ENCODE data around the gene RUNX1.
A peak's percentile ranks its signal among the peaks of the same experiment; 100 is the strongest.

Gene RUNX1

GRCh38 chr21:34946916-34947534, 102.1 kb downstream of the RUNX1 start:
- no peak for DNase-seq (ENCODE audit: low read depth, low spot score)

- no peak for DNase-seq (ENCODE audit: low read depth, low spot score)
Observed at GRCh38 chr21:34946385-34946840, 102.7 kb downstream of the RUNX1 start.

- DNase-seq (ENCODE audit: low read depth, low spot score): no peak
Observed at GRCh38 chr21:34945288-34945687, 103.8 kb downstream of the RUNX1 start.

GRCh38 chr21:34944015-34944755, 104.9 kb downstream of the RUNX1 start:
- DNase-seq (ENCODE audit: low read depth, low spot score): no peak

GRCh38 chr21:34942911-34943310, 106.2 kb downstream of the RUNX1 start:
- no peak for DNase-seq (ENCODE audit: low read depth, low spot score)

- DNase-seq (ENCODE audit: low read depth, low spot score): no peak
Observed at GRCh38 chr21:34941162-34941561, 107.9 kb downstream of the RUNX1 start.

- DNase-seq (ENCODE audit: low read depth, low spot score): no peak
Observed at GRCh38 chr21:34939673-34940331, 109.3 kb downstream of the RUNX1 start.

- no peak for DNase-seq (ENCODE audit: low read depth, low spot score)
Observed at GRCh38 chr21:34938089-34938764, 110.9 kb downstream of the RUNX1 start.

- DNase-seq (ENCODE audit: low read depth, low spot score): no peak
Observed at GRCh38 chr21:34936883-34937563, 112.1 kb downstream of the RUNX1 start.

GRCh38 chr21:34936371-34936789, 112.7 kb downstream of the RUNX1 start:
- no peak for DNase-seq (ENCODE audit: low read depth, low spot score)

GRCh38 chr21:34935898-34936297, 113.2 kb downstream of the RUNX1 start:
- no peak for DNase-seq (ENCODE audit: low read depth, low spot score)

GRCh38 chr21:34935452-34935851, 113.7 kb downstream of the RUNX1 start:
- DNase-seq (ENCODE audit: low read depth, low spot score): no peak

GRCh38 chr21:34934350-34934749, 114.8 kb downstream of the RUNX1 start:
- no peak for DNase-seq (ENCODE audit: low read depth, low spot score)

GRCh38 chr21:34933609-34934335, 115.3 kb downstream of the RUNX1 start:
- DNase-seq (ENCODE audit: low read depth, low spot score): no peak

GRCh38 chr21:34932233-34932632, 116.9 kb downstream of the RUNX1 start:
- DNase-seq (ENCODE audit: low read depth, low spot score): no peak

GRCh38 chr21:34930971-34931370, 118.1 kb downstream of the RUNX1 start:
- DNase-seq (ENCODE audit: low read depth, low spot score): no peak

- DNase-seq (ENCODE audit: low read depth, low spot score): no peak
Observed at GRCh38 chr21:34928637-34929036, 120.5 kb downstream of the RUNX1 start.

GRCh38 chr21:34927992-34928391, 121.1 kb downstream of the RUNX1 start:
- DNase-seq (ENCODE audit: low read depth, low spot score): no peak

- DNase-seq (ENCODE audit: low read depth, low spot score): peak; percentile 5
Observed at GRCh38 chr21:34926803-34927467, 122.2 kb downstream of the RUNX1 start.

- no peak for DNase-seq (ENCODE audit: low read depth, low spot score)
Observed at GRCh38 chr21:34925597-34925996, 123.5 kb downstream of the RUNX1 start.
